ENCODE measurements around the gene PPM1L.

The PPM1L gene

DNA sequence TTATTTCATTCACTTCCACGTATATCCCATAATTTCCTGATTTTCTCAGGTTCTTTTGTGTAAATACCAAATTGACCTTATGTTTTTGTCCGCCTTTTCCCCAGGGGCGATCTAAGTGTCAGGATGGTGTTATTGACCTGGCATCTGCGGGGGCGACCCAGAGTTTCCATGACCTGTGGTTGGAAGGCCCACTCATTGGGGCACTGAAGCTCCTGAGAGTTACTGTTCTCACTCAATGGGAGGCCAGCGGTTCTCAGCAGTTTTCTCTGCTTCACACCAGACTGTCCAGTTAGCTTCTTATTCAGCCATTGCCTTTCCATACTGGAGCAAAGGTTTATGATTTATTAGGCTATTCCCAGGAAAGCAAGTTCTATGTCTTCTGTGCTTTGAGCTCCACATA lies 295.8 kb downstream of the PPM1L start:
- DNase-seq: no peak

DNA sequence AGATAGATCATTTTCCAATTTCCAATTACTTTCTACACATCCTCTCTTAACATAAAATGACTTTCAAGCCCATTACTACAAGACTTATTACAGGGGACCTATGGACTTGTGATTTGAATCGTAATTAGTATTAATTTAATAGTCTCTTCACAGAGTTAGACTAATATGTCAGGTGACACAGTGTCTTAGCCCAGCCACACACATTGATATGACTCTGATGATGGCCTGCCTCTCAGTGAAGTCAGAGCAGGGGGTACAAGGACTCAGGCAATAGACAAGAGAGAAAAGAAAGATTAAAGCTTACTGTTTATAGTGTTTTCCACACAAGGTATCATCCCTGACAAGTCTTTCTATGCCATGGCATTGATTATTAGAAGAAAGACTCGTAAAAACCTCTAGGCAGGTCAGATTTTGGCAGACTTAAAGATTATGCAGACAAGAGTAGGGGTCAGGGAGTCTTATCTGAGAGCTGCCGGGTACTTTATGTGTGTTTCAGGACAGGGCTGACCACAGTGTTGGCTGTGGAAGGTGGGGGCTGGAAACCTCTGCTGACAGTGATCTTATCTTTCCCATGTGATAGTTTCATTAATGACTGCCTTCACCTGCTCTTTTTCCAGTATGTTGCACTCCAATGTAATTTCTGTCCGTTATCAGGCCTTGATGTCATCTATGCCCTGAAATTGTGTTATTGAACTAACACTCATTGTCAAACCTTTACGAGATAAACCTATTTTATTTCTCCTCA lies 299.0 kb downstream of the PPM1L start:
- DNase-seq: no peak

DNA sequence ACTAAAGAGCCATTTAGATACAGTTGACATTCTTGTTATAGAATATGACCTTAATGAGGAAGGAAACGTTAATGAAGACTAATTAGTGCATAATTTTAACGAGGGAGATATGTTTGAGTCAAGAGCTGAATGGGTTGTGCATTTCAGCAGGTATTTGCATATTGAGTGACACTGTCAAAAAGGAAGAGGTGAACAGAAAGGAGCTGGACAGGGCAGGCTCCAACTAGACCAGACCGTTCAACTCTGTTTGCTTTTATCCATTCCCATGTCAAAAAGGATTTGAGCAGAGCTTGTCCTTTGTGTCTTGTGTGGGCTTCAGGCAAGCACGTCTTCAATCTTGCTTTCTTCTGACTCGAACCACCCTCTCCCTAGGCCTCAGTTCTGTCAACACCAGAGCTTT lies 308.4 kb downstream of the PPM1L start:
- no peak for DNase-seq

- no peak for DNase-seq
Measured at GRCh38 chr3:161066930-161067329, 310.9 kb downstream of the PPM1L start.

DNA sequence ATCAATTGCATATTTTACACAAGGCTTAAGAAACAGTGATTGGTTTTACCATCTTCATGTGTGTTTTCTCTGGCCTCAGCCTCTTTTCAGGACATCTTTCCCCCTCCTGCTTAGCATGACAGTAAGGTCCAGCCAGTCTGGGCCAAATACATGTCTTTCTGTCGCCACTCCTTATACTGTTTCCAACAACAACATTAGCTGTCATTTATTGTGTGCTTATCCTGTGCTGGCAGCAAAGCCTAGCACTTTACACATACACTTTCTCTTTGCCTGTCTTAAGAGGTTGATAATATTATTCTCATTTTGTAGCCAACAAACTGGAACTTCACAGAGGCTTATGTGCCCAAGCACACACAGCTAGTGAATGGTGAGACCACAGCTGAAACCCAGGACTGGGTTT lies 311.3 kb downstream of the PPM1L start:
- DNase-seq: no peak

DNA sequence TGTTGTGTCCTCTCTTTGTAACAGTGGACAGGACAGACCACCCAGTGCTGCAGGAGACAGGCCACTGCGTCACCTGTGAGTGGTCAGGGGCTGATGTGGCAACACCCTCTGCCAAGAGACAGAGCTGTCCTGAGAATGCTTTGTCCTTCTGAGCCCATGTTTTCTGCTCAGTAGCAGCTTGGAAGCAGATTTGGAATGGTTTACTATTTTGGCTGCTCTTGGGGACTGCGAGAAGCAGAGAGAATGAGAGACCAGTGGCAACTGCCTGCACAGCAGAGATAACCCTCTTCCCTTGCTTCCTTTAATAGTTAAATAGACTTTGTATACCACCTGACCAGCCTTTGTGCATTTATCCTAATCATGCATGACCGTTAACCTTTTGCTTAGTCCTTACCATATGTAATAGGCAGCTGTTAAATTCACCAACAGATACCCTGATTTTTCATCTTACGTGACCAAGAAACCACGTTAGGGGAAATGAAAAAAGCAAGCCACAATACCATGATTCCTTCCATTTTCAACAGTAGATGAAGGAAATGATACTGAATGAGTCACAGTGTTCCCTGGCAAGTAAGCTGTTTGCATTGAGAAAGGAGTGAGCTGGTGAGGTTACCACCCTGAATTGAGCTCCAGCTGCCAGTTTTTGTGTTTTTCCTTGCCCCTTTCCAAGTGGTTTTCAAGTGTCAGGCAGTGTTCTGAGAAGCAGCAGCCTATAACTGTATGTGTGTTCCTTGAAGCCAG lies 313.6 kb downstream of the PPM1L start:
- peak; percentile 20 for DNase-seq

DNA sequence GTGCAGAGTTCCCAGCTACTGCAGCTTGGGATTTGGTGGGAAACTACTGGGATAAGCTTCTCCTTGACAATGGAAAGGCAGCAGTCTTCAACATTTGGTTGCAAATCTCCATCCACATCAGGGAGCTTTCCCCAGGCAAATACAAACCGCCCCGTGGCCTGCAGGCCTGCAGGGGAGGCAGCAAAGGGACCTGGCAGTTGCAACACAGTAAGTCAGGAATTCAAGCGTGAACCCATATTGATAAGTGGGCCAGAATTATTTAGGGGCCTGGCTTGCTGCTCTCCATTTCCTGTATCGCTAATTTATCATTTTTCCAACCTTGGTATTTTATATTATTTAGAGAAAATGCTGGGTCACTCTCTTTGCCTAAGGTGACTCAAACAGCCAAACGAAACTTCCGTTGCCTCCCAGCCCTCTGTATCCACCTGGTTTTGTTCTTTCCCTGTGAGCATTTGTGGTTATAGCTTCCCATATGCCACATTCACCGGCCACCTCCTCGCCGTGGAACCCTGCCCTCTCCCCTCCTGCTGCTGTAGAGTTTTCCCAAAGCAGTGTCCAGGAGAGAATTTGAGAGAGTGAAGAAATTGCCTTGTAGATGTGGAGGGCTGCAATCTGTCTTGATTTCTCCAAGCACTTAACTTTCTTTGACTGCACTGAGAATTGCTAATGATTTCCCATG lies 314.4 kb downstream of the PPM1L start:
- DNase-seq: no peak

DNA sequence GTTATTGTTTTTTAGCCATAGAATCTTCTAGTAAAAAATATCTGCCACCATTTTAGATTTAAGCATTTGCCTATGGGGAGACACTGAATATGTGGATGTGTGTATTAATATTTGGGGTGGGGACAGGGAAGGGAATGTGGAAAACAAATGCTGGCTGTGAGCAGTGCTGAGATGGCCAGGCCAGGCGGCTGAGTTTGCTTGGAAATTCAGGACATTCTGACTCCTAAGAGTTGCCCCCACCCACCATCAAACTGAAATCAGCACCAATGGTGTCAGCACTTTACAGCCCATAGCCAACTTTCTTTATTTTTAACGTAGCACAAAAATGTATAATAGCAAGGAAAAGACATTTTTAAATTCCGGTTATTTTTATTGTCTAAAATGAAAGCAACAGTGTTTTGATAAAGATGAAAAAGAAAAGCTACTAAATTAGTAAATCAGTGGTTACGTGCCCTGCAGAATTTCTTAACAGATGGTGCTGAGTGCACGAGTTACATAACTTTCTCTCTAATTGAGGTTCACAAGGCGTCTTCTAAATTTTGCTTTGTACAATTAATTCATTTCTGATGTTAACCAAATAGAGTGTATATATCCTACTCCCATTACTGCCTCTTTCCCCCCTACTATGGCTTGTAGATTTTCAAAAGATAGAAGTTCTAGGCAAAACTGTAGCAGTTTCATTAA lies 315.1 kb downstream of the PPM1L start:
- DNase-seq: no peak

DNA sequence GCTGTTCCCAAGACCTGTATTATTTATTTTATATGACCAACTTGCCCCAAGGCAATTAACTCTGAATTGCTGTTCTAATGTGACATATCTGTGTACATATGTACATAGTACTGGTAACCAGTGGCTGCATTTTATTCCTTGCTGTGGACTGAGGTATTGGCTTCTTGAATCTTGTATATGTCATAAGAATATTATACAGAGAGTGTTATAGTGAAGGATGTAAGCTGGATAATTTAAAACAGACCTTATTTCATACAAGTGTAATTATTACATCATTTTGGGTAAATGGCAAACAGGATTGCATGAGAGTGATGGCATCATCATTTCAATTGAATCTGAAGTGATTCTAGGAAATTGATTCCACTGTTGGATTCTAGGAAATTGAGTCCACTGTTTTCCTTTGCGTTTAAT lies 316.2 kb downstream of the PPM1L start:
- DNase-seq: no peak

DNA sequence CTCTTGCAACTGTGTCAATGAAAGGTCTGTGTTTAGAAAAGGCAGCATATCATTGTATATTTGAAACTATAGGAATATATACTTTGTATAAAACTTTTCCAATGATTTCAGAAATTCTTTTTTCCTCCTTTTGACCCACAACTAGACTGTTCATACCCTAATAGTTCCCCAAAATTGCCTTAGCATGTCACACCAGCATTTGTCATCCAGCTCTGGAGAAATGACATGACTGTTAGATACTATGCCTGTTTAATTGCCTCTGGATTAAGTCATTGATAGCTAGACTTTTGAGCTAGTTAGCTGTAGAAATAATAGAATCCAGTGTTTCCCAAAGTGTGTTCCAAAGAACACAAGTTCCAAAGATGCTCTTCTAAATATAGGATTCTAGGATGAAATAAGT lies 316.7 kb downstream of the PPM1L start:
- DNase-seq: no peak

DNA sequence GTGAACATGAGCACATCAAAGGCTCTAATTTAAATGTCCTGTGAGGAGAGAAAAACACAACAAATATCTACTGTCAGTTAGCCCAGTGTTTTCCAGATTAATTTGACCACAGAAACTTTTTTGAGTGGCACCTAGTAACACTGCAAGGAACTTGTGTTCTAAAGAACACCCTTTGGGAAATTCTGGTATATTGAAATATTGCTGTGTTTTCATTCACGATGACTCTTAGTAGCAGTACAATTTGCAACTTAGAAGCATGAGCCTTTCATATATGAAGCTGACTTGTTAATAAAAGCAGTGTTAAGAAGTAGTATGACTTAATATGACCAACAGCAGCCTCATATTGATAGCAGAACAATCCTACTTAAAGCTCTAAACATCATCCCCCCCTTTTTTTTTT lies 317.1 kb downstream of the PPM1L start:
- DNase-seq: no peak

GRCh38 chr3:161081633-161082032 lies 325.6 kb downstream of the PPM1L start:
- DNase-seq: no peak

DNA sequence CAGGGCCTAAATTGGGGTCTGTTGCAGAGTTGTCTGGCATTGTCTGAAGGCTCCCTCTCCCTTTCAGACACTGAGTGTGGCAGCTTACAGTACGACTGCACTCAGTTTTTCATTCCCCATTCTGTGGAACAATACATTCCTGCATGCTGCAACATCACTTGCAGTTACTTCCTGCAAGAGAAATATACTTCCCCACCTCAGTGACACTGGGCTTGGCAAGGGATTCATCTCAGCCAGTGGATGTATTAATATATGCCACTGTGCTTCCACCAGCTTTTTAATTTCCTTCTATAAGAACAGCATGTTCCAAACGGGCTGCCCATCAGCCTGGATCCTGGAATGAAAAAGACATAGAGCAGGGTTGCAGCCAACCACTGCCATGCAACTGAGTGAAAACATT lies 326.0 kb downstream of the PPM1L start:
- no peak for DNase-seq

GRCh38 chr3:161083131-161083530 lies 327.1 kb downstream of the PPM1L start:
- no peak for DNase-seq

DNA sequence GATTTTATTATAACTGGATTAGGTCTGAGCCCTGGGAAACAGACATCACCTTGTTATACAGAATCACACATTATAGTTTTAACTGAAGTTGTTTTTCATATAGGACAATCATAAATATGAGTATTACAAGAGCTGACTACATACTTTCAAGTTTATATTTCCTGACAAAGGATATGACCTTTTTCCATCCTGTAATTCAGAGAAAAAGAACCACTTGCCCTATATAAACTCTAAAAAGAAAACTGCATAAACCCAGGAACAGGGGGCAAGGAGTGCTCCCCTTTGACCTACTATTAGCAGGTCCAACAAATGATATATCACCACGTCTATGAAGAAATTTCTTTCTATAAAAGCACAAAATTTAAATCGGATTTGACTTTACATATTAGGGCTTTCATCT lies 328.2 kb downstream of the PPM1L start:
- no peak for DNase-seq

DNA sequence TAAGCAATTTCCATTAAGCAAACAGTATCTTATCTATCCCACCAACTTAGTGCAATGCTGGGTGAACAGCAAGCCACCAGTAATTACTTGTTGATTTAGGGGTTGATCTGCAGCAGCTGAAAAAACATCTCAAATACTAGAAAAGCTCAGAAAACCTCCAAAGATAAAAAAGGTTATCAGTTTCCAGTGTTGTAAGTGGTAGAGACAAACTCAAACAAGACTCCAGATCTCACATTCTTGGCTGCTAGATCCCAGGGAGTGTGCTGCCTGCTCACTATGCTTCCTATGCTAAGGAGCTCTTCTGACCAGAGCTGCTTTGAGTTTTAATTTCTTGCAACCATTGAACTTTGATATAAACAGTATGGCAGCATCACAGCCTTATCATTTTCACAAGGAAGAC lies 337.9 kb downstream of the PPM1L start:
- no peak for DNase-seq

- no peak for DNase-seq
Measured at GRCh38 chr3:161096771-161097367, 340.8 kb downstream of the PPM1L start.

DNA sequence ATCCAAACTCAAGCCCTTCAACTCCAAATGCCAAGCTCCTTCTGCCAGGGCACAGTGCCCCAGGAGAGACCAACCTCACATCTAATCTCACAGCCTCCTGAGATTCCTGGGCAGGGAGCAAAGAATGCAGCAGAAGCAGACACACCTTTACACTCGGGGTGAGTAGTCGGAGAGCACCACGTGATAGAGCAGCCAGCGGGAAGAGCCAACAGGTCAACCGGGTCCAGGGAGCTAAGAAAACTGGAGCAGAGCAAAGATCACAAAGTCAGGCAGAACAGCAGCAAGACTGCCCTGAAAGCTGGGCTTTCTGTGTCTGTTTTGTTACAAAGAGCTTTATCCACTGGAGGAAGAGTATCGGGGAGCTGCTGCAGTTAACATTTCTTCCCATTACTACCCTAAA lies 345.0 kb downstream of the PPM1L start:
- no peak for DNase-seq

- DNase-seq: no peak
Measured at GRCh38 chr3:161101609-161102008, 345.6 kb downstream of the PPM1L start.

DNA sequence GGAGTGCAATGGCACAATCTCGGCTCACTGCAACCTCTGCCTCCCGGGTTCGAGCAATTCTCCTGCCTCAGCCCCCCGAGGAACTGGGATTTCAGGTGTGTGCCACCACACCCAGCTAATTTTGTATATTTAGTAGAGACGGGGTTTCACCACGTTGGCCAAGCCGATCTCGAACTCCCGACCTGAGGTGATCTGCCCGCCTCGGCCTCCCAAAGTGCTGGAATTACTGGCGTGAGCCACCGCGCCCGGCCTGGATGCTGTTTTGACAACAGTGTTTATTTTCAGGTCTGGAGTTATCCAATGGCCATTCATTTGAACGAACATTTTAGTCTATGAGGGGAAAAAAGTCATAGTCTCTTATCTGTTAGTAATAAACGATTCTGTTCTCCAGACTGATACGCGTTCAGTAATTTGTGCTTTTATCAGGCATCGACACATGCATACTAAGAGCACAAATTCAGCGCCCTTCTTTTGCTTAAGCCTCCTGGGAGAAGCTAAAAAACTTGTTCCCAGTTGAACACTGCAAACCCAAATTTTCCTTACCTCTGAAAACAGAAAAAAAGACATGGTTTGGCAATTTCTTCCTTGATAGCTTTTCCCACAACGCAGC lies 347.9 kb downstream of the PPM1L start:
- no peak for DNase-seq

- DNase-seq: peak; percentile 68
Measured at GRCh38 chr3:161104561-161105551, 348.8 kb downstream of the PPM1L start, which contains the start of gene B3GALNT1. B3GALNT1 (minus strand) TSS chr3:161105349; CDS start chr3:161086754, 18,595 bp downstream.

Data from NCI-H774 (cell line).